AG04450 (cell line): ENCODE results near the gene AIFM3. TPM values are rescaled to one million over a fixed set of nuclear protein-coding genes. Genes with fewer than 3 reads are reported as not detected.

Source experiments
- CTCF ChIA-PET: fragments of 300-600, 350-600 bp; formaldehyde crosslinking; extraction: SDS; loops from one replicate; lab custom pipeline; 2022; ENCODE audit warnings: antibody characterized with exemption, inconsistent platforms; lab: Charles Lee
- POLR2A ChIA-PET: fragments of 350-600 bp; formaldehyde crosslinking; extraction: SDS; loops from one replicate; lab custom pipeline; 2021; ENCODE audit warnings: antibody characterized with exemption, inconsistent platforms; lab: Yijun Ruan, JAX
- DNase-seq: peaks from one replicate; pipeline ENCODE4 v3.0.0-alpha.2; 2011; ENCODE audit warnings: low read depth, low spot score
- H3K27ac ChIP-seq: one replicate; pipeline ENCODE4 v1.5.1; 2012; ENCODE audit warnings: low read depth, low read length, control low read depth
- H3K27me3 ChIP-seq: one replicate; pipeline ENCODE4 v1.6.0; 2012; ENCODE audit warnings: low read length; ENCODE audit not compliant: control insufficient read depth, insufficient read depth
- H3K4me3 ChIP-seq: 2 replicates; pipeline ENCODE4 v1.5.1; 2011; ENCODE audit warnings: mild to moderate bottlenecking, low read depth, low read length, control low read depth
- H3K9me3 ChIP-seq: 2 replicates; pipeline ENCODE4 v1.5.1; 2012; ENCODE audit warnings: low read length; ENCODE audit not compliant: control insufficient read depth, insufficient read depth
- polyA minus RNA-seq: library from RNA; depleted of rRNA, polyadenylated mRNA; stranded (reverse); fragments of >200 nt; gene quantifications from 2 replicates; pipeline ENCODE4 v1.2.3, GENCODE V29; 2011; rRNA and poly(A)+ RNA removed
- polyA plus RNA-seq: library from polyadenylated mRNA; depleted of rRNA; stranded (reverse); fragments of >200 nt; gene quantifications from 2 replicates; pipeline ENCODE4 v1.2.3, GENCODE V29; 2011; rRNA removed
- TF ChIP-seq, protein P1 (sequence below): IDR thresholded peaks from 2 replicates; pipeline ENCODE4 v1.5.1; 2011; ENCODE audit warnings: low read depth, low read length, control low read depth, inconsistent platforms

Gene AIFM3, protein sequence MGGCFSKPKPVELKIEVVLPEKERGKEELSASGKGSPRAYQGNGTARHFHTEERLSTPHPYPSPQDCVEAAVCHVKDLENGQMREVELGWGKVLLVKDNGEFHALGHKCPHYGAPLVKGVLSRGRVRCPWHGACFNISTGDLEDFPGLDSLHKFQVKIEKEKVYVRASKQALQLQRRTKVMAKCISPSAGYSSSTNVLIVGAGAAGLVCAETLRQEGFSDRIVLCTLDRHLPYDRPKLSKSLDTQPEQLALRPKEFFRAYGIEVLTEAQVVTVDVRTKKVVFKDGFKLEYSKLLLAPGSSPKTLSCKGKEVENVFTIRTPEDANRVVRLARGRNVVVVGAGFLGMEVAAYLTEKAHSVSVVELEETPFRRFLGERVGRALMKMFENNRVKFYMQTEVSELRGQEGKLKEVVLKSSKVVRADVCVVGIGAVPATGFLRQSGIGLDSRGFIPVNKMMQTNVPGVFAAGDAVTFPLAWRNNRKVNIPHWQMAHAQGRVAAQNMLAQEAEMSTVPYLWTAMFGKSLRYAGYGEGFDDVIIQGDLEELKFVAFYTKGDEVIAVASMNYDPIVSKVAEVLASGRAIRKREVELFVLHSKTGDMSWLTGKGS
- 0.15 and 0.27 TPM in 2 replicates for polyA plus RNA-seq
- polyA minus RNA-seq: 0.26 and 0.41 TPM in 2 replicates

DNA sequence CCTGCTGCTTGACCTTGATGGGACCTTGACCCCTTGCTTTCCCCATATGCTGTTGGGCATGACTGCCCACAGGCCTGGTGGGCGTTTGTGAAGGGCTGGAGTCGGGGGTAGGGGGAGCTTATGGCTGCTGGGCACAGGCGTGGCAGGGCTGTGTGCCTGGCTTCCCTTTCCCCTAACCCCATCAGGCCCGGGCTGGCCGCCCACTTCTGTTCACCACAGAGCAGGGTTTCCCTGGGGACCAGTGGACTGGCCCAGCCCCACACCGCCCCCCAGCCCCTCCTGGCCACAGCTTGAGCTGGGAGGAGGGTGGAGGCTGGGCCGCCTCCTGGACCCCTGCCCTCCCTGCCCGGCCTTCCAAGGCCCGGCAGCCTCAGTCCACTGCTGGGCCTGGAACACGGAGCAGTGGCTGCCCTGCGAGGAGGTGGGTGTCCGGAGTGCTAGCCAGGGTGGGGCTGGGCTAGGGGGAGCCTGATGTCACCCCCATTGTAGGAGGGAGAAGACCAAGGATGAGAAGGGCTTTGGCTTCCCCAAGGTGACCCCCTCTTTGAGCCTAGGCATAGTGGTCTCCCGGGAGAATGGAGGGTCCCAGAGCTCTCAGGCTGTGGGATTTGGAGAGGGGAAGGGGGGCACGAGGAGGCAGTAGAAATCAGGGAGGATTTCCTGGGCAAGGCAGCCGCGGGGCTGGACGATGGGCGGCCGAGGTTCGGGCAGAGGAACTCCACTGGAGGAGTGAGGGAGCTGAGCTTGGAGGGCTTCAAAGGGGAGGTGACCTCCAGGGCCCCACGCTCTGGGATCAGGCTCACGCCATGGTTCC lies at the start of gene AIFM3:
Gene AIFM3 (plus strand): TSS at position 373 of the 814 bp plus-strand sequence. CDS start 690 bp downstream, outside the sequence.
- Histone ChIP-seq H3K9me3 (no peaks in the 10 kb centered on the region; the same call in 1 of the 2 replicates), H3K4me3 (no peak within 1 kb of the TSS), H3K27ac (no peak within 1 kb of the TSS), H3K27me3 (peaks cover 22% of the 10 kb centered on the region)
- DNase-seq: no peak
- TF ChIP-seq, protein P1, sequence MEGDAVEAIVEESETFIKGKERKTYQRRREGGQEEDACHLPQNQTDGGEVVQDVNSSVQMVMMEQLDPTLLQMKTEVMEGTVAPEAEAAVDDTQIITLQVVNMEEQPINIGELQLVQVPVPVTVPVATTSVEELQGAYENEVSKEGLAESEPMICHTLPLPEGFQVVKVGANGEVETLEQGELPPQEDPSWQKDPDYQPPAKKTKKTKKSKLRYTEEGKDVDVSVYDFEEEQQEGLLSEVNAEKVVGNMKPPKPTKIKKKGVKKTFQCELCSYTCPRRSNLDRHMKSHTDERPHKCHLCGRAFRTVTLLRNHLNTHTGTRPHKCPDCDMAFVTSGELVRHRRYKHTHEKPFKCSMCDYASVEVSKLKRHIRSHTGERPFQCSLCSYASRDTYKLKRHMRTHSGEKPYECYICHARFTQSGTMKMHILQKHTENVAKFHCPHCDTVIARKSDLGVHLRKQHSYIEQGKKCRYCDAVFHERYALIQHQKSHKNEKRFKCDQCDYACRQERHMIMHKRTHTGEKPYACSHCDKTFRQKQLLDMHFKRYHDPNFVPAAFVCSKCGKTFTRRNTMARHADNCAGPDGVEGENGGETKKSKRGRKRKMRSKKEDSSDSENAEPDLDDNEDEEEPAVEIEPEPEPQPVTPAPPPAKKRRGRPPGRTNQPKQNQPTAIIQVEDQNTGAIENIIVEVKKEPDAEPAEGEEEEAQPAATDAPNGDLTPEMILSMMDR: no peak
- POLR2A ChIA-PET: no interaction called here
- CTCF ChIA-PET: interaction anchor here (0.6 to 1.0 kb wide), 2 partner anchors 8 to 122 kb away, joined by 3 to 5 read pairs; no protein-coding TSS in a partner anchor

DNA sequence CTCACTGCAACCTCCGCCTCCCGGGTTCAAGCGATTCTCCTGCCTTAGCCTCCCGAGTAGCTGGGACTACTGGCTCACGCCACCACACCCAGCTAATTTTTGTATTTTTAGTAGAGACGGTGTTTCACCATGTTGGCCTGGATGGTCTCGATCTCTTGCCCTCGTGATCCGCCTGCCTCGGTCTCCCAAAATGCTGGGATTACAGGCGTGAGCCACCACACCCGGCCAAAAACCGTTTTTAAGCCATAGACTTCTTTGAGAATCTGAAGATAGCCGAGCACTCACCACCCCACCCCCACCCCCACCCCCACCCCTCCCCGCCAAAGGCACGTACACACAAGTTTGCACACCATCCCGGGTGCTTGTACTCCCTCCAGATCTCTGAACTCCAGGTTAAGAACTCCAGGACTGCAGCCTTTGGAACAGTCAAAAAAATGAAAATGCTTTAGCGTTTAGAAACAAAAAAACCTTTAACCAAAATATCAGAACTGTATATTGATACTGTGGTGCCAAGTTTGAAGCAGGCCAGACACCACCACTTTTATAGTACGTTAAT lies 48.3 kb upstream of the AIFM3 start:
- ChIA-PET CTCF (no interaction called here), POLR2A (no interaction called here)
- no peak for DNase-seq
- H3K4me3 ChIP-seq: peak overlapping the region; percentile 70
- H3K27ac ChIP-seq: no peak overlapping the region
- H3K9me3 ChIP-seq: no peaks in the 10 kb centered on the region; the same call in 1 of the 2 replicates
- TF ChIP-seq, protein P1: no peak
- H3K27me3 ChIP-seq: no peaks in the 10 kb centered on the region

DNA sequence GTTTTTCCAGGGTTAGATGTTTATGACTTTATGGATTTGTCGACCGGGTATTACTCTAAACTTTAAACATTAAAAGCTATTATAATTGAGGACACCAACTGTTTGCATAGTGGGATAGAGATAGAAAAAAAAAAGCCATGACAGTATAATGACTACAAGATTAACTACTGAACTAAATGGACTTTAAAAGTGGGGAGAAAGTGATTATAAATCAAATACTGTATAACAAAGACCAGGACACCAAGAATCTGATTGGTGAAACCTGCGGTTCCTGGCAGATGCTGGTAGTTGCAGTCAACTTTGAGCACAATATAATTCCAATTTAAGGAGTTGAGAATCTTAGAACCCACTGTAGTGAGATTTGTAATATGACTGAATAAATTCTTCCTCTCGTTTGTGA lies 47.3 kb upstream of the AIFM3 start:
- H3K27ac ChIP-seq: no peak overlapping the region
- CTCF ChIA-PET: interaction anchor here (0.7 to 2.0 kb wide), 3 partner anchors 34 to 115 kb away, joined by 3 to 8 read pairs (median 5); no protein-coding TSS in a partner anchor
- no peaks in the 10 kb centered on the region; the same call in 1 of the 2 replicates for H3K9me3 ChIP-seq
- DNase-seq: no peak
- POLR2A ChIA-PET: interaction anchor here (0.8 kb wide), 1 partner anchor 38 kb away, joined by 5 read pairs; no protein-coding TSS in a partner anchor
- no peaks in the 10 kb centered on the region for H3K27me3 ChIP-seq
- H3K4me3 ChIP-seq: peak overlapping the region; percentile 70
- TF ChIP-seq, protein P1: no peak

DNA sequence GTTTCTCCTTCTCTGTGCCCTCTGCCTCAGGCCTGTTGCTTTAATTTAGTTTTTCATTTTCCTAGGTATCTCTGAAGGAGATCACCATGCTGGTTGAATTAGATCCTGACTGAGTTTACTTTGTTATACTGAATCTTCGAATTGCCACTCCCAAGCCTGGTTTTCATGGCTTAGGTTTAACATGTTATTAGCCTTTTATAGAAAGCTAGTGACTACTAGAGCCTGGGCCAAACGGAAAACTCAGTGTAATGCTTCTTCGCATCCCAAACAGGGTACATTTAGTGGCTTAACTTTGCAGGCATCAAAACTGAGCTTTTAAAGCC lies 46.2 kb upstream of the AIFM3 start:
- ChIA-PET POLR2A (interaction anchor here (0.7 kb wide), 1 partner anchor 159 kb away, joined by 5 read pairs; no protein-coding TSS in a partner anchor), CTCF (interaction anchor here (1.1 to 2.0 kb wide), 3 partner anchors 17 to 117 kb away, joined by 3 to 8 read pairs (median 5); no protein-coding TSS in a partner anchor)
- no peak for DNase-seq
- Histone ChIP-seq H3K27ac (no peak overlapping the region), H3K9me3 (no peaks in the 10 kb centered on the region; the same call in 1 of the 2 replicates), H3K4me3 (peak overlapping the region; percentile 70), H3K27me3 (no peaks in the 10 kb centered on the region)
- TF ChIP-seq, protein P1: no peak
